ENCODE data around the gene AHNAK.

- TF ChIP-seq POLR2AphosphoS5 (IDR thresholded peaks at IDR 0.05; ENCODE audit: low read depth) = no peak
- TF ChIP-seq, protein P1, sequence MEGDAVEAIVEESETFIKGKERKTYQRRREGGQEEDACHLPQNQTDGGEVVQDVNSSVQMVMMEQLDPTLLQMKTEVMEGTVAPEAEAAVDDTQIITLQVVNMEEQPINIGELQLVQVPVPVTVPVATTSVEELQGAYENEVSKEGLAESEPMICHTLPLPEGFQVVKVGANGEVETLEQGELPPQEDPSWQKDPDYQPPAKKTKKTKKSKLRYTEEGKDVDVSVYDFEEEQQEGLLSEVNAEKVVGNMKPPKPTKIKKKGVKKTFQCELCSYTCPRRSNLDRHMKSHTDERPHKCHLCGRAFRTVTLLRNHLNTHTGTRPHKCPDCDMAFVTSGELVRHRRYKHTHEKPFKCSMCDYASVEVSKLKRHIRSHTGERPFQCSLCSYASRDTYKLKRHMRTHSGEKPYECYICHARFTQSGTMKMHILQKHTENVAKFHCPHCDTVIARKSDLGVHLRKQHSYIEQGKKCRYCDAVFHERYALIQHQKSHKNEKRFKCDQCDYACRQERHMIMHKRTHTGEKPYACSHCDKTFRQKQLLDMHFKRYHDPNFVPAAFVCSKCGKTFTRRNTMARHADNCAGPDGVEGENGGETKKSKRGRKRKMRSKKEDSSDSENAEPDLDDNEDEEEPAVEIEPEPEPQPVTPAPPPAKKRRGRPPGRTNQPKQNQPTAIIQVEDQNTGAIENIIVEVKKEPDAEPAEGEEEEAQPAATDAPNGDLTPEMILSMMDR (IDR thresholded peaks at IDR 0.05; ENCODE audit: insufficient read depth, low read length) = no peak
Observed at GRCh38 chr11:62400281-62400680, 146.3 kb downstream of the AHNAK start.
